Adrenal gland (tissue), 5 donors: ENCODE data around the gene HMGB4.

ENCODE experiments used
- CTCF ChIP-seq, 6 experiments: fragments of 450-650 bp in 4 of 6; fragments of 200-600 bp in 2 of 6; sonication (generic) in 1 of 6; IDR thresholded peaks; 1 replicate in 5 of 6; 2 replicates in 1 of 6; pipeline versions ENCODE4 v1.5.1 to v1.8.0; 2016 to 2021; ENCODE audit warnings: antibody characterized with exemption in 6 of 6, mild to moderate bottlenecking in 2 of 6, moderate library complexity in 1 of 6
- POLR2A ChIP-seq, 2 donors: fragments of 450-650 bp; IDR thresholded peaks; one replicate each; pipeline ENCODE4 v1.6.1; 2017; ENCODE audit warnings: antibody characterized with exemption in 2 of 2, mild to moderate bottlenecking in 2 of 2, moderate library complexity in 1 of 2
- donor health status: DM: no; HTN: no; CAD: no.

GRCh38 chr1:33902486-33903209 lies 38.8 kb downstream of the HMGB4 start:
- TF ChIP-seq CTCF (IDR thresholded peaks at IDR 0.05) (no peak), POLR2A (IDR thresholded peaks at IDR 0.05) (no peak)
